Erythroblast (primary cell): Measurements from ENCODE around the gene JUNB.
A peak's percentile ranks its signal among the peaks of the same experiment; 100 is the strongest.

Source experiments
- GATA1 ChIP-seq: IDR thresholded peaks from 2 replicates; pipeline ENCODE4 v1.6.1; 2011; ENCODE audit warnings: low read depth, mild to moderate bottlenecking, control low read depth, low read length, moderate library complexity
- POLR2A ChIP-seq: IDR thresholded peaks from 2 replicates; pipeline ENCODE4 v1.6.1; 2011; ENCODE audit warnings: mild to moderate bottlenecking, low read length

DNA sequence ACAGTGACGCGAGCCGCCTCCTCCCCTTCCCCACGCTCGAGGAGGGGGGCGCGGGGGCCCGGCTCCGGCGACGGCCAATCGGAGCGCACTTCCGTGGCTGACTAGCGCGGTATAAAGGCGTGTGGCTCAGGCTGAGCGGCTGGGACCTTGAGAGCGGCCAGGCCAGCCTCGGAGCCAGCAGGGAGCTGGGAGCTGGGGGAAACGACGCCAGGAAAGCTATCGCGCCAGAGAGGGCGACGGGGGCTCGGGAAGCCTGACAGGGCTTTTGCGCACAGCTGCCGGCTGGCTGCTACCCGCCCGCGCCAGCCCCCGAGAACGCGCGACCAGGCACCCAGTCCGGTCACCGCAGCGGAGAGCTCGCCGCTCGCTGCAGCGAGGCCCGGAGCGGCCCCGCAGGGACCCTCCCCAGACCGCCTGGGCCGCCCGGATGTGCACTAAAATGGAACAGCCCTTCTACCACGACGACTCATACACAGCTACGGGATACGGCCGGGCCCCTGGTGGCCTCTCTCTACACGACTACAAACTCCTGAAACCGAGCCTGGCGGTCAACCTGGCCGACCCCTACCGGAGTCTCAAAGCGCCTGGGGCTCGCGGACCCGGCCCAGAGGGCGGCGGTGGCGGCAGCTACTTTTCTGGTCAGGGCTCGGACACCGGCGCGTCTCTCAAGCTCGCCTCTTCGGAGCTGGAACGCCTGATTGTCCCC, at the start of gene JUNB:
- peak; percentile 100 for TF ChIP-seq POLR2A
- TF ChIP-seq GATA1, result no peak
